ENCODE results near the gene SLC6A3.
A peak's percentile ranks its signal among the peaks of the same experiment; 100 is the strongest.
"Not testable (repeated sequence)": the region's sequence is repeated elsewhere in the genome, so short reads cannot be mapped to it uniquely, and the experiment has no call there.

SLC6A3 gene

DNA sequence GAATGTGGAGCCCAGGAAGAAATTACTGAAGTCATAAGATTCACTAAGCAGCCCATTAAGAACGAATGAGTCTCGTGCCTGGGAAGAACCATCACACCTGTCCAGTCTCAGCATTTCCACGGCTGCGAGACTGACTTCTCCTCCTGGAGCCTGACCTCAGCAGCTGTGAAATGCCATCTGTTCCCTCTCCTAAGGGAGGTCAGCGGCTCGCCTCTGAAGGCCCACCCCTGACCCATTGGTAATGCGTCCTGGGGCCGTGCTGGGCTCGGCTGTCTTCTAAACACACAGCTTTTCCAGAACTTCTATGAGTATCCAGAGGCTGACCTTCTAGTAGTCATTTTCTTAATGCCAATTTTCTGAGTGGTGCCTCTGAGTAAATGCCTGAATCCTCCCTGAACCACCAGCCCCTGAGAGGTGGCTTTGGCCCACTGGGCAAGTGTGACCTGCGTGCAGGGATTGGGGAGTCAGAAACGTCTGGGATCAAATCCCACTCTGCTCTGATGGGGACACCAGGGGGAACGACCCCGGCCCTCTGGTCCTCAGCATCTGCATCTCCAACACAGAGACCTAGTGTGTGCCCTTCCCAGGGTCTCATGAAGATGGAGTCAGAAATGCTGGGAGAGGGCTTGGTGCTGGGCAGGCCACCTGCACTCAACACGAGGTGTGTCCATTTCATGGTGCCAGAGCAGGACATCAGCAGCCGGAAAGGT, 5.7 kb downstream of the SLC6A3 start:
- DNase-seq, result peak; percentile 43

- DNase-seq, result peak; percentile 43
Measured at GRCh38 chr5:1438871-1439270, 6.4 kb downstream of the SLC6A3 start.

DNA sequence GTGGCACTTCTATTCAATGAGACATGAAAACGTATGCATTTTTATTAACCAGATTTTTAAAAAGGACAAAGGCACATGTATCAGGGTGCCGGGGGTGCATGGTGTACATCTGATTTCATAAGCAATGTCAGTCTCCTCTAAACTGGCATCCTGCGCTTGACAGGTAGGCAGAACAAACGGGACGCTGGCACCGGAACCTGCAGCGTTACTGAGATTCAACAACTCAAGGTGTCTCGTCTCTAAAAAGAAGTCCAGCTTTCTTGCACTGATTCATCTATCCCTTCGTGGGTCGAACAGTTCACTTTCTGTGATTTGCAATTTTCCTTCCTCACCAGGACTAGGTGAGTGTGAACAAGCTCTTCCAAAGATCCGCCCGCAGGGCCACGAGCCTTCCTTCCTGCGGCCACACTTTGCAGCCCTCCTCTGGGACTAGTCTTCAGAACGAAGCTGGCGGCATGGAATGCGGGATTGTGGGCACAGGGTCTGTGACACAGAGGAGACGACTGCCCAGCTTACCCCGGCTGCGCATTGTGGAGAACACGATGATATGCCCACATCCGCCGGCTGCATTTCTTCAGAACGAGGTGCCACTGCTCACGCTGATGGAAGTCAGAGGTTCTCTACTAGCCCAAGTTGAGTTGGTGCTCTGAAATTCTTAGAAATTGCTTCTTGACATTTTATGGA, 7.2 kb downstream of the SLC6A3 start:
- DNase-seq, result peak; percentile 45

GRCh38 chr5:1437226-1437829, 7.9 kb downstream of the SLC6A3 start:
- DNase-seq, result peak; percentile 84

DNA sequence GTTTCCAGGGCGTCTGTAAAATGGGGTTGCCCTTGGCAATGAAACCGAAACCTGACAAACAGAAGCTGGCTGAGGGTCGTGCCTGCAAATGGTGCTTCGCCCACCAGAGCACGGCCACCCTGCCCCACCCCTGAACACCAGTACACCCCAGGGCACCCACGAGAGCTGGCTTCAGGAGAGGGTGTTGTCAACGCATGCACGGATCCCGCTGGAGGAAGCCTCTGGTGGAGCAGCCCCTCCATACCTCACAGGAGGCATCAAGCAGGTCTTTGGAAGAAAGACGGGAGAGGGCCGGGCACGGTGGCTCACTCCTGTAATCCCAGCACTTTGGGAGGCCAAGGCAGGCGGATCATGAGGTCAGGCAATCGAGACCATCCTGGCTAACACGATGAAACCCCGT, 8.6 kb downstream of the SLC6A3 start:
- DNase-seq, result no peak

GRCh38 chr5:1436036-1436435, 9.2 kb downstream of the SLC6A3 start:
- no peak for DNase-seq

DNA sequence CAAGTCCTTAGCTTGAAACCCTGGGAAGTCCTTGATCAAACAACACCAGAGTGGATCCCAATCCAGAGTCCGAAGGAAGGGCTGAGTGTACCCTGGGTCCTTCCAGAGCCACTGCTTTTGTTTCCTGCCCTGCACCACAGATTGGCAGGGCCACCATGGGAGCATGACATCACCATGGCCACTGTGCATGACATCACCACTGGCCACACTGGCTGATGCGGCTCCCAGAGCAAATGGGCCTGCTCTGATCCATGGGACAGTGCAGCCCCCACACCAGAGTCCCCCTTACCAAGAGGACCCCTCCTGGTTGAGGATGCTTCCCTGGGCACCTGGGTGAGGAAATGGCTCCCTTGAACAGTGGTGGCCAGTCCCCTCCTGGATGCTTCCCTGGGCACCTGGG, 9.9 kb downstream of the SLC6A3 start:
- no peak for DNase-seq

DNA sequence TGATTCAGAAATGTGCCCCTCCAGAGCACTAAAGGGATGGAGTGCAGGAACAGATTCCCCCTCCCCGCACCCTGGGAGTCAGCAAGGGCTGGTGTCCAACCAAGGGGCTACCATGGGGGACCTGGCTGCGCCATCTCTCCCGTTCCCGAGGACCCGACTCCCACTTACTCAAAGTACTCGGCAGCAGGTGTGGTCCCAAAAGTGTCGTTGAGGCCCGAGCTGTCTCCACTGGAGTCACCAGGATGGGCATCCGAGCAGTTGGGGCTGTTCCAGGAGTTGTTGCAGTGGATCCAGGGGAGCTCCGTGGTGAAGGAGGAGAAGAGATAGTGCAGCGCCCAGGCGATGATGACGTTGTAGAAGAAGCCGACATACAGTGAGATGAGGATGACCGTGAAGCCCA, 12.9 kb downstream of the SLC6A3 start:
- no peak for DNase-seq

DNA sequence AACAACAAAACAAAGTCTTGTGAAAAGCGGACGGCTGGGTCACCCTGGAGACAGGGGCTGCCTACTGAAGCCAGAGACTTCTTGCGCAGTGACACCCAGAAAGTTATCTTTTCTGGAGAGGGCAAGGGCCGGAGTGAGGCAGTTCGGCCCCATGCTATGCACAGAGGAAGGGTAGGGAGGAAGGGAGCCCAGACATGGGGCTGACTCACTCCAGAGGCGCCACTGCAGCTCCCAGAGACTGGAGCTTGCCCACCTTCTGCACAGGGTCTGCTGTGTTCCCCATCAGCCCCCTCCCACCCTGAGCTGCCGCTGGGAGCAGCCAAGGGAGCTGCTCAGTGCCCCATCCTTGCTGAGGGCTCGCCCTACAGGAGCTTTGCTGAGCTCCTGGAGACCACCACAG, 13.3 kb downstream of the SLC6A3 start:
- DNase-seq, result no peak

GRCh38 chr5:1431021-1431811, 14.0 kb downstream of the SLC6A3 start:
- DNase-seq, result peak; percentile 46

GRCh38 chr5:1430121-1430795, 15.0 kb downstream of the SLC6A3 start:
- no peak for DNase-seq

DNA sequence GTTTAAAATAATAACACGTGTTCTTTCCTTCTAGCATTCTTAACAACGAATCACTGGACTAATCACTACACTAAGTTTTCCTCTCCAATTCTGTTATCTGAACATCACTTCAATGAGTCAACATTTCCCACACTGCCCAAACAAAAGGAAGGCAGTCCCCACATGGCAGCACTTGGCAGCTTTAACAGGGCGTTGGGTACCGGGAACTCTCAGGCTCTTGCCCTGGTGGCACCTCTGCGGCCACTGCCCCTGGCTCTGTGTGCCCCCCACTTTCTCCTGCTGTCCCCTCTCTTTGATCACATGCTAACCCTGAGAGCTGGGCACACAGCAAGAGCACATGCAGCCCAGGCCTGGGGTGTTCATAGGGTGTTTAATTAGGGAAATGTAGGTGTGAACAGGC, 15.7 kb downstream of the SLC6A3 start:
- DNase-seq, result peak; percentile 27

GRCh38 chr5:1429066-1429465, 16.2 kb downstream of the SLC6A3 start:
- DNase-seq, result peak; percentile 14

GRCh38 chr5:1428107-1428506, 17.1 kb downstream of the SLC6A3 start:
- DNase-seq, result no peak

DNA sequence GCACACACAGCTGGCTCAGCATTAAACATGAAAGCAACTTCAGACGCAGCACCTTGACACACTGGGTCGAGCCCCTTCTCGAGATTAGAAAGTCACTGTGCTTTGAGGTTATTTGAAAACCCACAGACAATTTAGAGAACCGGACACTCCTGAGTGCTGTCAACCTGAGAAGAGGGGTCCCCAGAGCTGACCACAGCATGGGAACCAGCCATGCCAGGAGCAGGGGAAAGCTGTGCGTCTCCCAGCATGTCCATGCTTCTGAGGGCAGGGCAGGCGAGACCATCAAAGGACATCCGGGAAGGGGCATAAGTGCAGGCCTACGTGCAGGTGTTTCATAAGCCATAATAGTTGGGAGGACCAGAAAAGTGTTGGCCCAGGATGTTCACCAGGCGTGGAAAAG, 20.5 kb downstream of the SLC6A3 start:
- DNase-seq, result no peak

- no peak for DNase-seq
Measured at GRCh38 chr5:1423901-1424603, 21.2 kb downstream of the SLC6A3 start.

GRCh38 chr5:1422522-1422921, 22.7 kb downstream of the SLC6A3 start:
- DNase-seq, result not testable (repeated sequence)

- no peak for DNase-seq
Measured at GRCh38 chr5:1421521-1422341, 23.5 kb downstream of the SLC6A3 start.

GRCh38 chr5:1420211-1421195, 24.7 kb downstream of the SLC6A3 start:
- no peak for DNase-seq
